ENCODE measurements around the gene TMEM163. TPM values are rescaled to one million over a fixed set of nuclear protein-coding genes. Genes with fewer than 3 reads are reported as not detected.
"Not testable (repeated sequence)": the region's sequence is repeated elsewhere in the genome, so short reads cannot be mapped to it uniquely, and the experiment has no call there.

The TMEM163 gene
- total and polyA plus RNA-seq, 4 donors: 0.25 to 0.62 (median 0.36) TPM; not detected in 1

DNA sequence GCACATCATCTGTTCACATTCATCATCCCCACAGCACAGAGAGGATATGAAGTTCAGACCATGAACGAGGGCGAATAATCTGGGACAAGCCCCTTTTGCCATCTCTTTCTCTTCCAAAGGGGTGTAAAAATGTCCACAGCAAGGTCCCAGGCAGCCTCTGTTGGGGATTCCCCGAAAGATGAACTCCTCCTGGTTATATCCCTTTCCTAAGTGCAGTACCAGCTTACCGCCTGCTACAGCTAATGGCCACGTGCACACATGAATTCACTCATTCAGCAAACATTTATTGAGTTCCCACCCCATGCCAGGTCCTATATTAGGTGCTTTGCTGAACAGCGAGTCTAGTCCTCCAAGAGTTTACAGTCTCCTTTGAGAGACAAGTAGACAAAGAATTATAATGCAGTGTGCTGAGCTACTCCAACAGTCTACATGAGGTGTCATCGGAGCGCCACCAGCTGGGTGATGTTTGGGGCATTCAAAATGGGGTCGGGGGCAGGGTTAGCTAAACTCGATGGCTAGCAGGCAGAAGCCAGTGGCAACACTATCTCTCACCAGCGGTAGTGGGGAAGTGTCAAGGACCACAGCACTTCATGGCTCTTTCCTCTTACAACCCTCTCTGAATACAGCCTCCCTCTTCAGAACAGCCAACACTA lies 228.9 kb downstream of the TMEM163 start:
- Histone ChIP-seq H3K36me3 (ENCODE audit: control insufficient read depth in 1 of 2, insufficient read depth in 2 of 2, low read length in 1 of 2) (no peaks in the 10 kb centered on the region), H3K4me1 (ENCODE audit: control insufficient read depth in 1 of 2, insufficient read depth in 2 of 2, low read length in 2 of 2) (no peaks in the 10 kb centered on the region), H3K4me3 (ENCODE audit: low read length in 2 of 2) (no peak overlapping the region), H3K27me3 (ENCODE audit: control insufficient read depth in 1 of 2, insufficient read depth in 2 of 2, low read length in 1 of 2) (no peaks in the 10 kb centered on the region), H3K9me3 (ENCODE audit: control insufficient read depth, low read length) (no peaks in the 10 kb centered on the region), H3K27ac (ENCODE audit: low read depth in 1 of 2, low read length in 2 of 2) (no peak overlapping the region)
- DNase-seq: no peak
- ATAC-seq (ENCODE audit: low FRiP score): peak; percentile 11
- intact Hi-C loops (cut with DNase I): no loop called here
- 78 to 80% methylated on average over 11 of the region's 11 CpGs for WGBS, 2 donors

DNA sequence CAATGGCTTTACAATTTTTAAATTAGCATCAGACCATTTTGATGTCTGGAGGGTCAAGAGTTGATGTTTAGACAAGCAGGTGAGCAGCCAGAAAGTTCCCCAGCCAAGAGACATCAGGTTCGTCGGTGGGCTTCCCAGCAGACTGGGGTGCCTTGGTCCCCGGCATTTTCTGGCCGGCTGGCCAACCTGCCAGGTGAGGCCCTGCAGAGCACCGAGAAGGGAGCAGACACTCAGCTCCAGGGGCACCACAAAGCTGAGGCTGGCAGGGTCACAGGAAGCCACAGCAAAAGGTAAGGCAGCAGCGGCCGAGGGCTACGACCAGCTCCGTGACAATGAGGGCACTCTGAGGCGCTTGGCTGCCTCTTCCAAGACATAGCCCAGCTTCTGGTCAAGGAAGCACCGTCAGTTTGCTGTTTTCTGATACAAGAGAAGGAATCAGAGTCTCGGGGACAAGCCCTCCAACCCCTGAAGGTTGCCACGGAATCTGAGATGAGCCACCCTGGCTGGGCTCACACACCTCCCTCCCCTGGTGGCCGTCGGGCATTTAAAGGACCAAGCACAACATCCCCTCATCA lies 235.9 kb downstream of the TMEM163 start:
- no peak for ATAC-seq (ENCODE audit: low FRiP score)
- no peaks in the 10 kb centered on the region for H3K36me3 ChIP-seq (ENCODE audit: control insufficient read depth in 1 of 2, insufficient read depth in 2 of 2, low read length in 1 of 2)
- H3K9me3 ChIP-seq (ENCODE audit: control insufficient read depth, low read length): peaks cover 2% of the 10 kb centered on the region
- DNase-seq: no peak
- H3K4me3 ChIP-seq (ENCODE audit: low read length in 2 of 2): no peak overlapping the region
- no peaks in the 10 kb centered on the region for H3K4me1 ChIP-seq (ENCODE audit: control insufficient read depth in 1 of 2, insufficient read depth in 2 of 2, low read length in 2 of 2)
- 77 to 81% methylated on average over 15 of the region's 15 CpGs for WGBS, 2 donors
- intact Hi-C loops (cut with DNase I): no loop called here
- no peaks in the 10 kb centered on the region for H3K27me3 ChIP-seq (ENCODE audit: control insufficient read depth in 1 of 2, insufficient read depth in 2 of 2, low read length in 1 of 2)
- H3K27ac ChIP-seq (ENCODE audit: low read depth in 1 of 2, low read length in 2 of 2): no peak overlapping the region

DNA sequence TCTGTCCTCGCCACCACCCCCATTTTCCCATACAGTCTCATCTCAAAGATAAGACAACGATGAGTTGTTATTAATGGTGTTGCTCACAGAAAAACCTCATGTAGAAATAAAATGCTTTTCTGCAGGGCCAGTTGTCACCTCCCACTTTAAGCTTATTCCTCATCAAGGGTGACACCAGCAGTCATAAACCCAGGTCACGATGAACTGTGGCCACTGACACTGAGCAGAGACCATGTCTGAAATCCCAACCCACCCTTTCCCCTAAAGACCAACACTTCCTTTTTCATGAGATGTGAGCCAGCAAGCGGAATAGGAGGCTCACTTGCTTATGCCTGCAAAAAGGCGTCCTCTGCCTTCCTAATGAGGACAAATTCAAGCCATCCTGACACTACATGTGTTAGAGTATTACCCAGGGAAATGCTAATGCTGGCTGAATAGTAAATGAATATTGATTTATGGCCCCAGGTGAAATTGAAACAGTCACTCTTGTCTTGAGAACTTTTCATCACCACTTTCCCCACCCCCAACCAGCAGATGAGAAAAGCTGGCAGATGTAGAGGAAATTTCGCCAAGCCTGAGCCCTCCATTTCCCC lies 236.6 kb downstream of the TMEM163 start:
- Histone ChIP-seq H3K36me3 (ENCODE audit: control insufficient read depth in 1 of 2, insufficient read depth in 2 of 2, low read length in 1 of 2) (no peaks in the 10 kb centered on the region), H3K27me3 (ENCODE audit: control insufficient read depth in 1 of 2, insufficient read depth in 2 of 2, low read length in 1 of 2) (no peaks in the 10 kb centered on the region), H3K4me3 (ENCODE audit: low read length in 2 of 2) (no peak overlapping the region), H3K27ac (ENCODE audit: low read depth in 1 of 2, low read length in 2 of 2) (no peak overlapping the region), H3K9me3 (ENCODE audit: control insufficient read depth, low read length) (peaks cover 2% of the 10 kb centered on the region), H3K4me1 (ENCODE audit: control insufficient read depth in 1 of 2, insufficient read depth in 2 of 2, low read length in 2 of 2) (no peaks in the 10 kb centered on the region)
- DNase-seq (no peak), ATAC-seq (ENCODE audit: low FRiP score) (no peak)
- intact Hi-C loops (cut with DNase I): no loop called here
- 77 to 79% methylated on average over 6 of the region's 6 CpGs for WGBS, 2 donors

DNA sequence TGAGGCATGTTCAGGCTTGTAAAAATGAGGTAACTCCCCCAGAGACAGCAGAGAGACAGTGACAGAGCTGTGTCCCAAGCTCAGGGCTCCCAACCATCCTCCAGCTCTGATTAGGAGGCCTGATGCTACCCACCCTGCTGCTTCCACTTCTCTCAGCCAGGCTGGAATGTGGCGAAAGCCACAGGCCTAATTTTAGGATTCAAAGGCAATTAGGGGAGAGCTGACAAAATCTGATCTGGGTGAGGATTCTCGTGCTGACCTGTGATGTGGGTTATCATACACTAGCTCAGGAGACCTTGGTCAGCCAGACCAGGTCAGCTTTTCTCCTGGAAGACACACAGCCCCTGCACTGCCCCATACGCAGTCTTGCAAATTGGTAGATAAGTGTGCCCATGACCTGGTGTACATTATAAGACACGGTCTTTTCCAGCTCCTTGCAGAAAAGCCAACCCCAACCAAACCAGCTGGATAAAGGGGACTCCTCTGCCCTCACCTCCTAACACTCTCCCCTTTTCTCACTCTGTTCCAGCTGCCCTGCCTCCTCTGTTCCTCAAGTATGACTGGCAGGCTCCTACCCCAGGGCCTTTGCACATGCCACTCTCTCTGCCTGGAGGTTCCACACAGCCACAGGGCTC lies 239.0 kb downstream of the TMEM163 start:
- ATAC-seq (ENCODE audit: low FRiP score): no peak
- Histone ChIP-seq H3K4me1 (ENCODE audit: control insufficient read depth in 1 of 2, insufficient read depth in 2 of 2, low read length in 2 of 2) (no peaks in the 10 kb centered on the region), H3K36me3 (ENCODE audit: control insufficient read depth in 1 of 2, insufficient read depth in 2 of 2, low read length in 1 of 2) (no peaks in the 10 kb centered on the region), H3K9me3 (ENCODE audit: control insufficient read depth, low read length) (peaks cover 2% of the 10 kb centered on the region), H3K27ac (ENCODE audit: low read depth in 1 of 2, low read length in 2 of 2) (no peak overlapping the region), H3K27me3 (ENCODE audit: control insufficient read depth in 1 of 2, insufficient read depth in 2 of 2, low read length in 1 of 2) (no peaks in the 10 kb centered on the region), H3K4me3 (ENCODE audit: low read length in 2 of 2) (no peak overlapping the region)
- 75 to 78% methylated on average over 4 of the region's 4 CpGs for WGBS, 2 donors
- intact Hi-C loops (cut with DNase I): no loop called here
- DNase-seq: no peak

DNA sequence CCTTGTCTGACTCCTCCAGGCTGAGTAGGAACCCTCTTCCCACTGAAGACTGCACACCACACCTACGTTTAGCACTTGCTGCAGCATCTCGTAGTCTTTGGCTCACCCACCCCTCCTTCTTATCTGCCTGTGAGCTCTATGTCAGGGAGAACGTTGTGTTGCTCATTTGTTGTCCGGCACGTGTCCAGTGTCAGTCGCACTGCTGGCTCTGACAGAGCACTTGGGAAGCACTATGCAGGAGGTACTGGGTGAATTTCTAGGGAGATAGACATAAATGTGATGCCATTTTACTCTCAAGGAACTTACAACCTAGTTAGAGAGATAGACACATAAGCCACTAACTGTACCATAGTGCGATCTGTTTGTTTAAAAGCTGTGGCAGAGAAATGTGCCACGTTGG lies 241.8 kb downstream of the TMEM163 start:
- H3K4me3 ChIP-seq (ENCODE audit: low read length in 2 of 2); H3K4me1 ChIP-seq (ENCODE audit: control insufficient read depth in 1 of 2, insufficient read depth in 2 of 2, low read length in 2 of 2); H3K27me3 ChIP-seq (ENCODE audit: control insufficient read depth in 1 of 2, insufficient read depth in 2 of 2, low read length in 1 of 2); H3K27ac ChIP-seq (ENCODE audit: low read depth in 1 of 2, low read length in 2 of 2); ATAC-seq (ENCODE audit: low FRiP score); H3K9me3 ChIP-seq (ENCODE audit: control insufficient read depth, low read length); intact Hi-C loops (cut with DNase I); H3K36me3 ChIP-seq (ENCODE audit: control insufficient read depth in 1 of 2, insufficient read depth in 2 of 2, low read length in 1 of 2); DNase-seq: not testable (repeated sequence)
- 80 to 82% methylated on average over 8 of the region's 8 CpGs for WGBS, 2 donors

DNA sequence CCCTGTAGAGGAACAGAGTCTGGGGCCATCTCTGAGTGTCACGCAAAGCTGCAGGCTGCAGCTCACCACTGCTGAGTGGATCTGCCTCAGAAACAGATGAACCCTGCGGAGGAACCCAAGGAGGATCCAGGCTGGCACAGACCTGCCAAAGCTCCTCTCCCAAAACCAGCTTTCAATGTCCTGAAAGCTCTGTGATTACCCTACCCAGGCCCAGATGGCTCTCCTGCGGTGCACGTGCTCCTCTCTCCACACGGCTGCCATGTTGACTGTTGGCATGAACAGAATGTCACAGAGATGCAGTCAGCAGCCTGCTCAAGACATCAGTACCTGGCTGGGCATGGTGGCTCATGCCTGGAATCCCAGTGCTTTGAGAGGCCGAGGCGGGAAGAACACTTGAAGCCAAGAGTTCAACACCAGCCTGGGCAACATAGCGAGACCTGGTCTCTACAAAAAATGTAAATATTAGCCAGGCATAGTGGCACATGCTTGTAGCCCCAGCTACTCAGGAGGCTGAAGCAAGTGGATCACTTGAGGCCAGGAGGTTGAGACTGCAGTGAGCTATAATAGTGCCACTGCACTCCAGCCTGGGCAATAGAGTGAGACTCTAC lies 248.1 kb downstream of the TMEM163 start:
- intact Hi-C loops (cut with DNase I): no loop called here
- WGBS, 2 donors: 92 to 94% methylated on average over 8 of the region's 8 CpGs

DNA sequence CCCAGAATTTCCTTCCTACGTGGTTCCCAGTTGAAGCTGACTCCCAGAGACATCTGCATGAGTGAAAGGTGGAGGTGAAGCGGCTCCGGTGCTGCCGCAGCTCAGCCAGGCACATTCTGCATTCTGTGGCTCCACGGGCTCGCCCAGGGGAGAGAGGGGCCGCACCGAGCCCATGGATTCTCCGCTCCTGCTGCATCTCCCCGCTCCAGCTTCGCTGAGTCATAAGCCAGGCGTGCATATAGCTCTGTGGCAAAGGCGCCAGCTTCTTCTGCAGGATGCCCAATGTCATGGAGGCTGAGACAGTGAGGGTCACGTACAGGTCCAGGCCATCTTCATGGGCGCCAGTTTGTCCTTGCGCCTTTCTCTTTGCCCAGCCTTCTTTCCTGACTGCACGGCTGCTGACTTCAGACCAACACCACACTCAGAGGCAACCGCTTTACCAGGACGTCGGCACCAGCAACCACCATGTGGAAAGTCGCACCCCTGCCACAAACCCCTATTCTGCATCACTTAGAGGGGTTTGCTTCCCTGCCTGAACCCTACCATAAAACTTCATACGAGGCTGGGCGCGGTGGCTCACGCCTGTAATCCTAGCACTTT lies 249.2 kb downstream of the TMEM163 start:
- H3K27me3 ChIP-seq (ENCODE audit: control insufficient read depth in 1 of 2, insufficient read depth in 2 of 2, low read length in 1 of 2): no peaks in the 10 kb centered on the region
- H3K27ac ChIP-seq (ENCODE audit: low read depth in 1 of 2, low read length in 2 of 2): no peak overlapping the region
- 90 to 91% methylated on average over 25 of the region's 25 CpGs for WGBS, 2 donors
- H3K9me3 ChIP-seq (ENCODE audit: control insufficient read depth, low read length): no peaks in the 10 kb centered on the region
- intact Hi-C loops (cut with DNase I): no loop called here
- H3K36me3 ChIP-seq (ENCODE audit: control insufficient read depth in 1 of 2, insufficient read depth in 2 of 2, low read length in 1 of 2): no peaks in the 10 kb centered on the region
- ATAC-seq (ENCODE audit: low FRiP score) (no peak), DNase-seq (no peak)
- no peaks in the 10 kb centered on the region for H3K4me1 ChIP-seq (ENCODE audit: control insufficient read depth in 1 of 2, insufficient read depth in 2 of 2, low read length in 2 of 2)
- no peak overlapping the region for H3K4me3 ChIP-seq (ENCODE audit: low read length in 2 of 2)

More for the DNA sequence above, 248.1 kb downstream of the TMEM163 start:
- no peaks in the 10 kb centered on the region for H3K27me3 ChIP-seq (ENCODE audit: control insufficient read depth in 1 of 2, insufficient read depth in 2 of 2, low read length in 1 of 2)
- H3K4me1 ChIP-seq (ENCODE audit: control insufficient read depth in 1 of 2, insufficient read depth in 2 of 2, low read length in 2 of 2): no peaks in the 10 kb centered on the region
- no peak overlapping the region for H3K4me3 ChIP-seq (ENCODE audit: low read length in 2 of 2)
- no peak overlapping the region for H3K27ac ChIP-seq (ENCODE audit: low read depth in 1 of 2, low read length in 2 of 2)
- DNase-seq (no peak), ATAC-seq (ENCODE audit: low FRiP score) (no peak)
- H3K9me3 ChIP-seq (ENCODE audit: control insufficient read depth, low read length): no peaks in the 10 kb centered on the region
- no peaks in the 10 kb centered on the region for H3K36me3 ChIP-seq (ENCODE audit: control insufficient read depth in 1 of 2, insufficient read depth in 2 of 2, low read length in 1 of 2)

DNA sequence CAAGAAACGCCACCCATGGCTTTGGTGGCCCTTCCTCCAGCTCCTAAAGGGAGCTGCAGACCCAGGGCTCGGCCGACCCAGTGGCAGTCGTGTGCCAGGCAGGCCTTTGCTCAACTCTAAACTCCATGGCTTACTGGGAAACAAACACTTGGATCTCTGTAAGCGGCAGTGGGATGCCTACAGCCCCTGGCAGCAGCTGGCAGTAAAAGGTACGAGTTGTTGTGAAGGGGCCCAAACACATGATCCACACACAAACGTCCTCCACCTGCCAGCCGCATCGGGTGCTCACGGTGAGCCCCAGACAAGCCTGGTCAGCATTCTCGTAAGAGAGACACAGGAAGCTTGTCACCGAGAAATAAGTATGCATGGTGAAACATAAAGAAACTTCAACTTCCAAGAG lies 250.0 kb downstream of the TMEM163 start:
- intact Hi-C loops (cut with DNase I): no loop called here
- Histone ChIP-seq H3K36me3 (ENCODE audit: control insufficient read depth in 1 of 2, insufficient read depth in 2 of 2, low read length in 1 of 2) (no peaks in the 10 kb centered on the region), H3K27me3 (ENCODE audit: control insufficient read depth in 1 of 2, insufficient read depth in 2 of 2, low read length in 1 of 2) (no peaks in the 10 kb centered on the region), H3K4me1 (ENCODE audit: control insufficient read depth in 1 of 2, insufficient read depth in 2 of 2, low read length in 2 of 2) (no peaks in the 10 kb centered on the region), H3K9me3 (ENCODE audit: control insufficient read depth, low read length) (no peaks in the 10 kb centered on the region), H3K27ac (ENCODE audit: low read depth in 1 of 2, low read length in 2 of 2) (no peak overlapping the region), H3K4me3 (ENCODE audit: low read length in 2 of 2) (no peak overlapping the region)
- ATAC-seq (ENCODE audit: low FRiP score) (no peak), DNase-seq (no peak)
- WGBS, 2 donors: 84% methylated on average over 12 of the region's 12 CpGs

All from aorta (tissue), 5 donors.